Renal pelvis (tissue), 4 donors: Measurements from ENCODE around the gene TMEM232. TPM values are rescaled to one million over a fixed set of nuclear protein-coding genes. Genes with fewer than 3 reads are reported as not detected.
A peak's percentile ranks its signal among the peaks of the same experiment; 100 is the strongest.

Experiments used
- DNase-seq: peaks from one replicate; pipeline ENCODE4 v3.0.0-alpha.2; 2013
- polyA plus RNA-seq, 3 donors: library from polyadenylated mRNA; unstranded; fragments of 120-200 nt; gene quantifications; one replicate each; pipeline ENCODE4 v1.2.1, GENCODE V29; 2013; ENCODE audit not compliant: insufficient read length in 3 of 3

TMEM232 gene
- polyA plus RNA-seq, 3 donors: 6.1 to 8.5 (median 6.3) TPM

- DNase-seq: no peak
Measured at GRCh38 chr5:110413856-110414255, 312.6 kb downstream of the TMEM232 start.

- DNase-seq: no peak
Measured at GRCh38 chr5:110409571-110409970, 316.9 kb downstream of the TMEM232 start.

GRCh38 chr5:110402562-110402961 lies 323.9 kb downstream of the TMEM232 start:
- DNase-seq: no peak

- no peak for DNase-seq
Measured at GRCh38 chr5:110401881-110402280, 324.6 kb downstream of the TMEM232 start.

GRCh38 chr5:110398951-110399350 lies 327.5 kb downstream of the TMEM232 start:
- DNase-seq: no peak

- no peak for DNase-seq
Measured at GRCh38 chr5:110397281-110397680, 329.2 kb downstream of the TMEM232 start.

GRCh38 chr5:110386782-110387181 lies 339.7 kb downstream of the TMEM232 start:
- DNase-seq: no peak

- no peak for DNase-seq
Measured at GRCh38 chr5:110383231-110383630, 343.2 kb downstream of the TMEM232 start.

GRCh38 chr5:110377943-110378342 lies 348.5 kb downstream of the TMEM232 start:
- no peak for DNase-seq

GRCh38 chr5:110377361-110377760 lies 349.1 kb downstream of the TMEM232 start:
- DNase-seq: no peak

GRCh38 chr5:110376281-110376951 lies 350.1 kb downstream of the TMEM232 start:
- peak; percentile 55 for DNase-seq

GRCh38 chr5:110371725-110372041 lies 354.8 kb downstream of the TMEM232 start:
- DNase-seq: no peak

- DNase-seq: peak; percentile 12
Measured at GRCh38 chr5:110371011-110371724, 355.3 kb downstream of the TMEM232 start.

Other genes starting within 250 kb of the TMEM232 start
- gene SLC25A46, start 12.3 kb upstream of the TMEM232 start, polyA plus RNA-seq: 10 to 100 TPM; 43.8 to 56.1 (median 54.3) TPM